ENCODE results near the gene GOLPH3.

DNA sequence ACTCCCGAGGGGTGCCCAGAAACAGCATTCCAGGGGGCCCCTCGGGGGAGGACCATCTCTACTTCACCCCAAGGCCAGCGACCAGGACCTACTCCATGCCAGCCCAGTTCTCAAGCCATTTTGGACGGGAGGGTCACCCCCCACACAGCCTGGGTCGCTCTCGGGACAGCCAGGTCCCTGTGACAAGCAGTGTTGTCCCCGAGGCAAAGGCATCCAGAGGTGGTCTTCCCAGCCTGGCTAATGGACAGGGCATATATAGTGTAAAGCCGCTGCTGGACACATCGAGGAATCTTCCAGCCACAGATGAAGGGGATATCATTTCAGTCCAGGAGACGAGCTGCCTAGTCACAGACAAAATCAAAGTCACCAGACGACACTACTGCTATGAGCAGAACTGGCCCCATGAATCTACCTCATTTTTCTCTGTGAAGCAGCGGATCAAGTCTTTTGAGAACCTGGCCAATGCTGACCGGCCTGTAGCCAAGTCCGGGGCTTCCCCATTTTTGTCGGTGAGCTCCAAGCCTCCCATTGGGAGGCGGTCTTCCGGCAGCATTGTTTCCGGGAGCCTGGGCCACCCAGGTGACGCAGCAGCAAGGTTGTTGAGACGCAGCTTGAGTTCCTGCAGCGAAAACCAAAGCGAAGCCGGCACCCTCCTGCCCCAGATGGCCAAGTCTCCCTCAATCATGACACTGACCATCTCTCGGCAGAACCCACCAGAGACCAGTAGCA lies 83.9 kb downstream of the GOLPH3 start:
- TF ChIP-seq, protein P1, sequence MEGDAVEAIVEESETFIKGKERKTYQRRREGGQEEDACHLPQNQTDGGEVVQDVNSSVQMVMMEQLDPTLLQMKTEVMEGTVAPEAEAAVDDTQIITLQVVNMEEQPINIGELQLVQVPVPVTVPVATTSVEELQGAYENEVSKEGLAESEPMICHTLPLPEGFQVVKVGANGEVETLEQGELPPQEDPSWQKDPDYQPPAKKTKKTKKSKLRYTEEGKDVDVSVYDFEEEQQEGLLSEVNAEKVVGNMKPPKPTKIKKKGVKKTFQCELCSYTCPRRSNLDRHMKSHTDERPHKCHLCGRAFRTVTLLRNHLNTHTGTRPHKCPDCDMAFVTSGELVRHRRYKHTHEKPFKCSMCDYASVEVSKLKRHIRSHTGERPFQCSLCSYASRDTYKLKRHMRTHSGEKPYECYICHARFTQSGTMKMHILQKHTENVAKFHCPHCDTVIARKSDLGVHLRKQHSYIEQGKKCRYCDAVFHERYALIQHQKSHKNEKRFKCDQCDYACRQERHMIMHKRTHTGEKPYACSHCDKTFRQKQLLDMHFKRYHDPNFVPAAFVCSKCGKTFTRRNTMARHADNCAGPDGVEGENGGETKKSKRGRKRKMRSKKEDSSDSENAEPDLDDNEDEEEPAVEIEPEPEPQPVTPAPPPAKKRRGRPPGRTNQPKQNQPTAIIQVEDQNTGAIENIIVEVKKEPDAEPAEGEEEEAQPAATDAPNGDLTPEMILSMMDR (conservative IDR thresholded peaks at IDR 0.05; ENCODE audit: low read length), result no peak
- no peak for TF ChIP-seq EZH2phosphoT487 (IDR thresholded peaks at IDR 0.05; ENCODE audit: borderline replicate concordance)

Data from Loucy (cell line).